HEK293 (cell line): ENCODE measurements around the gene FOXO6.
A peak's percentile ranks its signal among the peaks of the same experiment; 100 is the strongest.

Source experiments
- AEBP2 ChIP-seq: fragments of 450-650 bp; formaldehyde crosslinking; IDR thresholded peaks from 2 replicates; pipeline ENCODE4 v1.5.1; 2016; ENCODE audit warnings: missing biosample characterization, missing genetic modification characterization, borderline replicate concordance
- IKZF3 ChIP-seq: fragments of 450-650 bp; IDR thresholded peaks from 2 replicates; pipeline ENCODE4 v1.5.0; 2018; ENCODE audit warnings: missing biosample characterization, mild to moderate bottlenecking, missing genetic modification characterization, moderate library complexity
- MEIS1 ChIP-seq: sonication (generic); formaldehyde crosslinking; IDR thresholded peaks from 2 replicates; pipeline ENCODE4 v1.8.1; 2022; ENCODE audit warnings: missing genetic modification reagents, mild to moderate bottlenecking, borderline replicate concordance
- REST ChIP-seq: fragments of 450-650 bp; formaldehyde crosslinking; IDR thresholded peaks from 2 replicates; pipeline ENCODE4 v1.5.1; 2016; ENCODE audit warnings: missing biosample characterization, missing genetic modification characterization
- SP7 ChIP-seq: fragments of 450-650 bp; formaldehyde crosslinking; IDR thresholded peaks from 2 replicates; pipeline ENCODE4 v1.5.1; 2016; ENCODE audit warnings: missing biosample characterization, missing genetic modification characterization
- YY2 ChIP-seq: fragments of 450-650 bp; formaldehyde crosslinking; IDR thresholded peaks from 2 replicates; pipeline ENCODE4 v1.5.1; 2016; ENCODE audit warnings: missing biosample characterization, missing genetic modification characterization
- ZBTB6 ChIP-seq: fragments of 450-650 bp; formaldehyde crosslinking; IDR thresholded peaks from 2 replicates; pipeline ENCODE4 v1.5.1; 2017; ENCODE audit warnings: missing biosample characterization, missing genetic modification characterization
- ZBTB8A ChIP-seq: fragments of 450-650 bp; formaldehyde crosslinking; IDR thresholded peaks from 2 replicates; pipeline ENCODE4 v1.5.1; 2016; ENCODE audit warnings: missing biosample characterization, missing genetic modification characterization
- ZFP3 ChIP-seq: fragments of 450-650 bp; formaldehyde crosslinking; IDR thresholded peaks from 2 replicates; pipeline ENCODE4 v1.5.1; 2016; ENCODE audit warnings: low read depth, missing biosample characterization, missing genetic modification characterization
- ZNF175 ChIP-seq: fragments of 450-650 bp; formaldehyde crosslinking; IDR thresholded peaks from 2 replicates; pipeline ENCODE4 v1.5.1; 2016; ENCODE audit warnings: missing biosample characterization, missing genetic modification characterization
- ZNF2 ChIP-seq: fragments of 450-650 bp; formaldehyde crosslinking; IDR thresholded peaks from 2 replicates; pipeline ENCODE4 v1.5.1; 2016; ENCODE audit warnings: missing biosample characterization, missing genetic modification characterization
- ZNF211 ChIP-seq: fragments of 450-650 bp; formaldehyde crosslinking; IDR thresholded peaks from 2 replicates; pipeline ENCODE4 v1.5.1; 2016; ENCODE audit warnings: low read depth, missing biosample characterization, missing genetic modification characterization
- ZNF239 ChIP-seq: fragments of 450-650 bp; formaldehyde crosslinking; IDR thresholded peaks from 2 replicates; pipeline ENCODE4 v1.5.1; 2016; ENCODE audit warnings: missing biosample characterization, missing genetic modification characterization
- ZNF341 ChIP-seq: fragments of 450-650 bp; formaldehyde crosslinking; IDR thresholded peaks from 2 replicates; pipeline ENCODE4; 2016; ENCODE audit warnings: low read depth, missing biosample characterization, missing genetic modification characterization
- ZNF529 ChIP-seq: fragments of 450-650 bp; formaldehyde crosslinking; IDR thresholded peaks from 2 replicates; pipeline ENCODE4 v1.5.1; 2017; ENCODE audit warnings: missing genetic modification characterization, missing biosample characterization; ENCODE audit not compliant: insufficient replicate concordance
- ZNF555 ChIP-seq: fragments of 450-650 bp; formaldehyde crosslinking; conservative IDR thresholded peaks from 2 replicates; pipeline ENCODE4 v1.5.1; 2017; ENCODE audit warnings: missing biosample characterization, mild to moderate bottlenecking, missing genetic modification characterization, inconsistent platforms
- ZNF639 ChIP-seq: fragments of 450-650 bp; formaldehyde crosslinking; IDR thresholded peaks from 2 replicates; pipeline ENCODE4 v1.5.1; 2016; ENCODE audit warnings: missing biosample characterization, missing genetic modification characterization
- ZNF654 ChIP-seq: fragments of 450-650 bp; formaldehyde crosslinking; IDR thresholded peaks from 2 replicates; pipeline ENCODE4 v1.5.1; 2016; ENCODE audit warnings: low read depth, missing biosample characterization, missing genetic modification characterization
- ZNF664 ChIP-seq: fragments of 450-650 bp; formaldehyde crosslinking; IDR thresholded peaks from 2 replicates; pipeline ENCODE4 v1.5.1; 2016; ENCODE audit warnings: missing biosample characterization, missing genetic modification characterization
- ZNF692 ChIP-seq: fragments of 450-650 bp; formaldehyde crosslinking; IDR thresholded peaks from 2 replicates; pipeline ENCODE4 v1.5.1; 2016; ENCODE audit warnings: missing biosample characterization, missing genetic modification characterization
- ZSCAN23 ChIP-seq: fragments of 450-650 bp; formaldehyde crosslinking; IDR thresholded peaks from 2 replicates; pipeline ENCODE4 v1.5.1; 2016; ENCODE audit warnings: missing biosample characterization, missing genetic modification characterization
- TF ChIP-seq, protein P1 (sequence below): fragments of 450-650 bp; formaldehyde crosslinking; IDR thresholded peaks from 2 replicates; pipeline ENCODE4 v1.5.1; 2016; ENCODE audit warnings: missing biosample characterization, missing genetic modification characterization
- TF ChIP-seq, protein P2 (sequence below): fragments of 450-650 bp; formaldehyde crosslinking; IDR thresholded peaks from 2 replicates; pipeline ENCODE4 v1.5.1; 2017; ENCODE audit warnings: missing biosample characterization, missing genetic modification characterization
- TF ChIP-seq, protein P3 (sequence below): fragments of 450-650 bp; formaldehyde crosslinking; IDR thresholded peaks from 2 replicates; pipeline ENCODE4; 2016; ENCODE audit warnings: missing biosample characterization, missing genetic modification characterization

FOXO6 gene

GRCh38 chr1:41416552-41417334 lies 55.5 kb downstream of the FOXO6 start (continued):
- TF ChIP-seq ZNF529 (no peak), ZNF654 (tag by site-specific recombination) (peak; percentile 86), ZNF211 (tag by site-specific recombination) (no peak), ZNF239 (tag by site-specific recombination) (peak; percentile 6; the same call in 1 of the 2 replicates), ZNF175 (tag by site-specific recombination) (no peak), ZSCAN23 (no peak), IKZF3 (tag by site-specific recombination) (peak; percentile 44; the same call in 1 of the 2 replicates), ZFP3 (tag by site-specific recombination) (no peak), AEBP2 (no peak), ZNF2 (tag by site-specific recombination) (peak; percentile 77; the same call in 1 of the 2 replicates), ZNF555 (tag by site-specific recombination) (no peak), ZNF692 (tag by site-specific recombination) (no peak), MEIS1 (CRISPR knock-in tag) (no peak), ZNF639 (tag by site-specific recombination) (0 out of 2 replicates have a peak, but pooled peaks have one; percentile 39), SP7 (tag by site-specific recombination) (0 out of 2 replicates have a peak, but pooled peaks have one; percentile 48), ZBTB6 (tag by site-specific recombination) (no peak; the same call in 1 of the 2 replicates), REST (no peak), ZNF341 (tag by site-specific recombination) (0 out of 2 replicates have a peak, but pooled peaks have one; percentile 29), ZNF664 (tag by site-specific recombination) (no peak), ZBTB8A (no peak), YY2 (tag by site-specific recombination) (no peak)
- TF ChIP-seq, protein P1, sequence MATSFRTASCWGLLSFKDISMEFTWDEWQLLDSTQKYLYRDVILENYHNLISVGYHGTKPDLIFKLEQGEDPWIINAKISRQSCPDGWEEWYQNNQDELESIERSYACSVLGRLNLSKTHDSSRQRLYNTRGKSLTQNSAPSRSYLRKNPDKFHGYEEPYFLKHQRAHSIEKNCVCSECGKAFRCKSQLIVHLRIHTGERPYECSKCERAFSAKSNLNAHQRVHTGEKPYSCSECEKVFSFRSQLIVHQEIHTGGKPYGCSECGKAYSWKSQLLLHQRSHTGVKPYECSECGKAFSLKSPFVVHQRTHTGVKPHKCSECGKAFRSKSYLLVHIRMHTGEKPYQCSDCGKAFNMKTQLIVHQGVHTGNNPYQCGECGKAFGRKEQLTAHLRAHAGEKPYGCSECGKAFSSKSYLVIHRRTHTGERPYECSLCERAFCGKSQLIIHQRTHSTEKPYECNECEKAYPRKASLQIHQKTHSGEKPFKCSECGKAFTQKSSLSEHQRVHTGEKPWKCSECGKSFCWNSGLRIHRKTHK (tag by site-specific recombination), result no peak
- TF ChIP-seq, protein P2, sequence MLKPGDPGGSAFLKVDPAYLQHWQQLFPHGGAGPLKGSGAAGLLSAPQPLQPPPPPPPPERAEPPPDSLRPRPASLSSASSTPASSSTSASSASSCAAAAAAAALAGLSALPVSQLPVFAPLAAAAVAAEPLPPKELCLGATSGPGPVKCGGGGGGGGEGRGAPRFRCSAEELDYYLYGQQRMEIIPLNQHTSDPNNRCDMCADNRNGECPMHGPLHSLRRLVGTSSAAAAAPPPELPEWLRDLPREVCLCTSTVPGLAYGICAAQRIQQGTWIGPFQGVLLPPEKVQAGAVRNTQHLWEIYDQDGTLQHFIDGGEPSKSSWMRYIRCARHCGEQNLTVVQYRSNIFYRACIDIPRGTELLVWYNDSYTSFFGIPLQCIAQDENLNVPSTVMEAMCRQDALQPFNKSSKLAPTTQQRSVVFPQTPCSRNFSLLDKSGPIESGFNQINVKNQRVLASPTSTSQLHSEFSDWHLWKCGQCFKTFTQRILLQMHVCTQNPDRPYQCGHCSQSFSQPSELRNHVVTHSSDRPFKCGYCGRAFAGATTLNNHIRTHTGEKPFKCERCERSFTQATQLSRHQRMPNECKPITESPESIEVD, result no peak
- TF ChIP-seq, protein P3, sequence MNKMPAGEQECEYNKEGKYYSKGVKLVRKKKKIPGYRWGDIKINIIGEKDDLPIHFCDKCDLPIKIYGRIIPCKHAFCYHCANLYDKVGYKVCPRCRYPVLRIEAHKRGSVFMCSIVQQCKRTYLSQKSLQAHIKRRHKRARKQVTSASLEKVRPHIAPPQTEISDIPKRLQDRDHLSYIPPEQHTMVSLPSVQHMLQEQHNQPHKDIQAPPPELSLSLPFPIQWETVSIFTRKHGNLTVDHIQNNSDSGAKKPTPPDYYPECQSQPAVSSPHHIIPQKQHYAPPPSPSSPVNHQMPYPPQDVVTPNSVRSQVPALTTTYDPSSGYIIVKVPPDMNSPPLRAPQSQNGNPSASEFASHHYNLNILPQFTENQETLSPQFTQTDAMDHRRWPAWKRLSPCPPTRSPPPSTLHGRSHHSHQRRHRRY (tag by site-specific recombination), result no peak
